ENCODE data around the gene GAS2L2. TPM values are rescaled to one million over a fixed set of nuclear protein-coding genes. Genes with fewer than 3 reads are reported as not detected.

The GAS2L2 gene
- total RNA-seq, 1 experiment from 2014 or later = not detected

GRCh38 chr17:35793257-35793656, 40.2 kb upstream of the GAS2L2 start:
- Histone ChIP-seq H3K79me2 (ENCODE audit: low read length) (no peaks in the 10 kb centered on the region), H3K27me3 (ENCODE audit: low read length) (no peaks in the 10 kb centered on the region), H3F3A (ENCODE audit: low read length, unreplicated experiment) (no peaks in the 10 kb centered on the region), H3K4me2 (ENCODE audit: low read length) (no peak overlapping the region), H3K27ac (ENCODE audit: low read length) (no peak overlapping the region), H3K9me2 (replicated peaks; ENCODE audit: low read length) (no peaks in the 10 kb centered on the region), H3K36me3 (ENCODE audit: low read depth, low read length) (no peaks in the 10 kb centered on the region), H3K9me3 (ENCODE audit: low read length) (no peaks in the 10 kb centered on the region), H3K4me3 (ENCODE audit: low read length) (no peak overlapping the region), H3K9ac (ENCODE audit: low read length) (no peak overlapping the region), H4K20me1 (ENCODE audit: low read length) (no peaks in the 10 kb centered on the region), H3K4me1 (ENCODE audit: insufficient read depth, low read length) (peaks cover 17% of the 10 kb centered on the region), H2AFZ (ENCODE audit: low read length) (no peak overlapping the region)
- intact Hi-C loops (cut with micrococcal nuclease) = no loop called here
- TSS peak; percentile 27 for BruUV-seq (replicated peaks)
- TF ChIP-seq EZH2 (IDR thresholded peaks at IDR 0.05; ENCODE audit: low read length, unreplicated experiment) = no peak
- TF ChIP-seq CTCF (conservative IDR thresholded peaks at IDR 0.05; ENCODE audit: low read depth, low read length) = no peak
- TF ChIP-seq EZH2phosphoT487 (IDR thresholded peaks at IDR 0.05; ENCODE audit: borderline replicate concordance, low read length) = no peak
- DNase-seq (no peak), ATAC-seq (no peak)
- POLR2A ChIA-PET (ENCODE audit: unreplicated experiment) = no interaction called here
- CTCF ChIA-PET = no interaction called here

- Histone ChIP-seq H3K4me2 (ENCODE audit: low read length) (no peak overlapping the region), H3K4me3 (ENCODE audit: low read length) (no peak overlapping the region), H4K20me1 (ENCODE audit: low read length) (no peaks in the 10 kb centered on the region), H3F3A (ENCODE audit: low read length, unreplicated experiment) (no peaks in the 10 kb centered on the region), H3K36me3 (ENCODE audit: low read depth, low read length) (no peaks in the 10 kb centered on the region), H3K79me2 (ENCODE audit: low read length) (no peaks in the 10 kb centered on the region), H3K27me3 (ENCODE audit: low read length) (no peaks in the 10 kb centered on the region), H3K4me1 (ENCODE audit: insufficient read depth, low read length) (peaks cover 31% of the 10 kb centered on the region), H3K9me2 (replicated peaks; ENCODE audit: low read length) (no peaks in the 10 kb centered on the region), H3K9ac (ENCODE audit: low read length) (no peak overlapping the region), H3K9me3 (ENCODE audit: low read length) (no peaks in the 10 kb centered on the region), H2AFZ (ENCODE audit: low read length) (no peak overlapping the region), H3K27ac (ENCODE audit: low read length) (no peak overlapping the region)
- POLR2A ChIA-PET (ENCODE audit: unreplicated experiment) = interaction anchor here (0.6 kb wide), 1 partner anchor 358 kb away, joined by 3 read pairs; no protein-coding TSS in a partner anchor
- no peak for ATAC-seq
- CTCF ChIA-PET = no interaction called here
- intact Hi-C loops (cut with micrococcal nuclease) = no loop called here
- no peak for TF ChIP-seq EZH2 (IDR thresholded peaks at IDR 0.05; ENCODE audit: low read length, unreplicated experiment)
- no peak for TF ChIP-seq CTCF (conservative IDR thresholded peaks at IDR 0.05; ENCODE audit: low read depth, low read length)
- no peak for TF ChIP-seq EZH2phosphoT487 (IDR thresholded peaks at IDR 0.05; ENCODE audit: borderline replicate concordance, low read length)
- BruUV-seq (replicated peaks) = no TSS peak
- no peak for DNase-seq
These were observed 38.8 kb upstream of the GAS2L2 start for GRCh38 chr17:35791681-35792350.

- DNase-seq (peak; percentile 37), ATAC-seq (no peak)
- no peak overlapping the region for H3K9ac ChIP-seq (ENCODE audit: low read length)
- no TSS peak for BruUV-seq (replicated peaks)
- ChIA-PET POLR2A (ENCODE audit: unreplicated experiment) (no interaction called here), CTCF (no interaction called here)
- H3K27me3 ChIP-seq (ENCODE audit: low read length) = no peaks in the 10 kb centered on the region
- H3K9me2 ChIP-seq (replicated peaks; ENCODE audit: low read length) = no peaks in the 10 kb centered on the region
- no peaks in the 10 kb centered on the region for H4K20me1 ChIP-seq (ENCODE audit: low read length)
- intact Hi-C loops (cut with micrococcal nuclease) = no loop called here
- H3K4me2 ChIP-seq (ENCODE audit: low read length) = no peak overlapping the region
- peaks cover 37% of the 10 kb centered on the region for H3K4me1 ChIP-seq (ENCODE audit: insufficient read depth, low read length)
- H3K79me2 ChIP-seq (ENCODE audit: low read length) = no peaks in the 10 kb centered on the region
- no peak overlapping the region for H3K27ac ChIP-seq (ENCODE audit: low read length)
- no peak overlapping the region for H2AFZ ChIP-seq (ENCODE audit: low read length)
- TF ChIP-seq EZH2phosphoT487 (IDR thresholded peaks at IDR 0.05; ENCODE audit: borderline replicate concordance, low read length) = no peak
- TF ChIP-seq EZH2 (IDR thresholded peaks at IDR 0.05; ENCODE audit: low read length, unreplicated experiment) = no peak
- TF ChIP-seq CTCF (conservative IDR thresholded peaks at IDR 0.05; ENCODE audit: low read depth, low read length) = no peak
- H3F3A ChIP-seq (ENCODE audit: low read length, unreplicated experiment) = no peaks in the 10 kb centered on the region
- H3K36me3 ChIP-seq (ENCODE audit: low read depth, low read length) = no peaks in the 10 kb centered on the region
- no peak overlapping the region for H3K4me3 ChIP-seq (ENCODE audit: low read length)
- no peaks in the 10 kb centered on the region for H3K9me3 ChIP-seq (ENCODE audit: low read length)
These were observed 37.8 kb upstream of the GAS2L2 start for GRCh38 chr17:35790841-35791240.
